Left colon (tissue), 2 donors: ENCODE data around the gene QPCTL. TPM values are rescaled to one million over a fixed set of nuclear protein-coding genes. Genes with fewer than 3 reads are reported as not detected.
"Not testable (repeated sequence)": the region's sequence is repeated elsewhere in the genome, so short reads cannot be mapped to it uniquely, and the experiment has no call there.

ENCODE experiments used
- ATAC-seq: fragments of 200-7000 bp; cut with Tn5 transposase; one replicate; pipeline ENCODE4 v1.9.1; 2020; ENCODE audit warnings: mild to moderate bottlenecking, moderate library complexity
- DNase-seq, 2 donors: peaks; one replicate each; pipeline ENCODE4 v3.0.0-alpha.2; 2020
- intact Hi-C, 2 donors: fragments of 100-400 bp; cut with DNase I in 1 of 2; cut with micrococcal nuclease in 1 of 2; formaldehyde crosslinking; loops; one replicate each; pipeline versions ENCODE4 v1.11.2 to v1.14.0; 2022; cut with DNase I, micrococcal nuclease
- total RNA-seq, 2 donors: library from RNA; stranded (reverse); fragmentation: NEBNext Ultra II Directional; extraction: Animal tissue kit (Norgen Biotek cat#: 25700); gene quantifications; one replicate each; pipeline ENCODE4 v1.2.1, GENCODE V29; 2021
- donor health status: DM: no; HTN: no; CAD: no.
- donor health status: DM: yes; HTN: yes; CAD: no.

The QPCTL gene
- total RNA-seq, 2 donors from 2014 or later: 10.0 to 10.3 TPM

GRCh38 chr19:45711851-45712698, 19.6 kb downstream of the QPCTL start:
- intact Hi-C loops: loop anchor here in 1 of 2 donors (10.0 kb wide), 1 partner anchor 53 kb away; the partner anchor contains the start of gene SIX5
- ATAC-seq (no peak), DNase-seq (no peak)

GRCh38 chr19:45712699-45713067, 20.2 kb downstream of the QPCTL start:
- DNase-seq: no peak
- ATAC-seq: no peak
- intact Hi-C loops: loop anchor here in 1 of 2 donors (10.0 kb wide), 1 partner anchor 52 kb away; the partner anchor contains the start of gene SIX5

GRCh38 chr19:45713141-45713540, 20.7 kb downstream of the QPCTL start:
- ATAC-seq (no peak), DNase-seq (no peak)
- intact Hi-C loops: loop anchor here in 1 of 2 donors (10.0 kb wide), 1 partner anchor 52 kb away; the partner anchor contains the start of gene SIX5

- intact Hi-C loops: loop anchor here in 1 of 2 donors (10.0 kb wide), 1 partner anchor 50 kb away; the partner anchor contains the start of gene SIX5
Observed at GRCh38 chr19:45715139-45715538, 22.7 kb downstream of the QPCTL start.

GRCh38 chr19:45716359-45717130, 24.1 kb downstream of the QPCTL start:
- ATAC-seq: peak; percentile 21
- peak in 1 of 2 donors; percentile 50 for DNase-seq
- intact Hi-C loops: loop anchor here in 1 of 2 donors (10.0 kb wide), 1 partner anchor 48 kb away; the partner anchor contains the start of gene SIX5

More at GRCh38 chr19:45715139-45715538, 22.7 kb downstream of the QPCTL start:
- DNase-seq (no peak), ATAC-seq (no peak)

- intact Hi-C loops: loop anchor here in 1 of 2 donors (10.0 kb wide), 1 partner anchor 47 kb away; the partner anchor contains the start of gene SIX5
- peak; percentile 84 for ATAC-seq
- peak; percentile 98 to 99 for DNase-seq
Observed at GRCh38 chr19:45717131-45717982, 24.9 kb downstream of the QPCTL start.

GRCh38 chr19:45717983-45718650, 25.7 kb downstream of the QPCTL start:
- intact Hi-C loops: loop anchor here in 1 of 2 donors (10.0 kb wide), 1 partner anchor 47 kb away; the partner anchor contains the start of gene SIX5
- ATAC-seq (no peak), DNase-seq (peak in 1 of 2 donors; percentile 52)

GRCh38 chr19:45720065-45720464, 27.6 kb downstream of the QPCTL start:
- not testable (repeated sequence) for DNase-seq, ATAC-seq

GRCh38 chr19:45728683-45729082, 36.2 kb downstream of the QPCTL start:
- intact Hi-C loops, ATAC-seq, DNase-seq: not testable (repeated sequence)

More at GRCh38 chr19:45720065-45720464, 27.6 kb downstream of the QPCTL start:
- intact Hi-C loops: not testable (repeated sequence)

- intact Hi-C loops: no loop called here
- DNase-seq: peak; percentile 30 to 49
- ATAC-seq: peak; percentile 14
Observed at GRCh38 chr19:45729800-45730290, 37.4 kb downstream of the QPCTL start.

- DNase-seq (peak; percentile 94 to 99), ATAC-seq (peak; percentile 96)
- intact Hi-C loops: no loop called here
Observed at GRCh38 chr19:45730368-45731288, 38.2 kb downstream of the QPCTL start, which contains the start of gene FBXO46. Gene FBXO46 (minus strand): TSS chr19:45730896. CDS start chr19:45713495, 17,401 bp downstream.

GRCh38 chr19:45733160-45733810, 40.8 kb downstream of the QPCTL start, which contains the start of gene MEIOSIN:
Gene MEIOSIN (plus strand): TSS chr19:45733439. CDS start chr19:45735377, 1,938 bp downstream.
- intact Hi-C loops: no loop called here
- ATAC-seq: no peak
- peak in 1 of 2 donors; percentile 11 for DNase-seq

GRCh38 chr19:45739498-45740439, 47.3 kb downstream of the QPCTL start:
- intact Hi-C loops: no loop called here
- ATAC-seq (no peak), DNase-seq (no peak)

- no peak for ATAC-seq
- intact Hi-C loops: no loop called here
- DNase-seq: no peak
Observed at GRCh38 chr19:45742969-45743368, 50.5 kb downstream of the QPCTL start.

- intact Hi-C loops: no loop called here
- DNase-seq (no peak), ATAC-seq (no peak)
Observed at GRCh38 chr19:45745606-45746005, 53.1 kb downstream of the QPCTL start.
